Dermis blood vessel endothelial cell (primary cell): ENCODE results near the gene CIAO3. TPM values are rescaled to one million over a fixed set of nuclear protein-coding genes. Genes with fewer than 3 reads are reported as not detected.
"Not testable (repeated sequence)": the region's sequence is repeated elsewhere in the genome, so short reads cannot be mapped to it uniquely, and the experiment has no call there.

Experiments
- DNase-seq: peaks from one replicate; pipeline ENCODE4 v3.0.0; 2010
- total RNA-seq: library from RNA; depleted of rRNA; stranded (reverse); fragments of >200 nt; gene quantifications from 2 replicates; pipeline ENCODE4 v1.2.3, GENCODE V29; 2014

CIAO3 gene
- 34.6 and 42.4 TPM in 2 replicates for total RNA-seq

- DNase-seq, result peak; percentile 94
These were observed at the start of gene CIAO3 for GRCh38 chr16:740764-741505. CIAO3 (minus strand) TSS chr16:740997; CDS start chr16:740985, 12 bp downstream.

GRCh38 chr16:790086-790485 lies 49.3 kb upstream of the CIAO3 start:
- no peak for DNase-seq

- no peak for DNase-seq
These were observed 48.5 kb upstream of the CIAO3 start for GRCh38 chr16:789191-789850.

- DNase-seq, result peak; percentile 95
These were observed 47.8 kb upstream of the CIAO3 start, which contains the start of gene CHTF18 for GRCh38 chr16:788399-789126. CHTF18 (plus strand) TSS chr16:788620; CDS start chr16:788685, 65 bp downstream.

GRCh38 chr16:787978-788398 lies 47.2 kb upstream of the CIAO3 start, which contains the start of gene RPUSD1:
RPUSD1 (minus strand) TSS chr16:788381; CDS start chr16:787737, 644 bp downstream.
- DNase-seq, result no peak

- DNase-seq, result peak; percentile 15
These were observed 46.6 kb upstream of the CIAO3 start for GRCh38 chr16:787321-787966.

- DNase-seq, result peak; percentile 73
These were observed 45.1 kb upstream of the CIAO3 start for GRCh38 chr16:785563-786535.

GRCh38 chr16:784431-784830 lies 43.6 kb upstream of the CIAO3 start:
- no peak for DNase-seq

GRCh38 chr16:783404-784161 lies 42.8 kb upstream of the CIAO3 start:
- no peak for DNase-seq

GRCh38 chr16:782766-783403 lies 42.1 kb upstream of the CIAO3 start:
- DNase-seq, result no peak

- no peak for DNase-seq
These were observed 41.5 kb upstream of the CIAO3 start for GRCh38 chr16:782258-782657.

GRCh38 chr16:781346-782010 lies 40.7 kb upstream of the CIAO3 start:
- DNase-seq, result no peak

GRCh38 chr16:780296-780695 lies 39.5 kb upstream of the CIAO3 start:
- DNase-seq, result no peak

GRCh38 chr16:779561-779960 lies 38.8 kb upstream of the CIAO3 start:
- DNase-seq, result no peak

- DNase-seq, result no peak
These were observed 38.2 kb upstream of the CIAO3 start for GRCh38 chr16:778909-779527.

GRCh38 chr16:778447-778846 lies 37.6 kb upstream of the CIAO3 start:
- no peak for DNase-seq

GRCh38 chr16:777826-778225 lies 37.0 kb upstream of the CIAO3 start:
- no peak for DNase-seq

GRCh38 chr16:776824-777223 lies 36.0 kb upstream of the CIAO3 start:
- no peak for DNase-seq

- DNase-seq, result not testable (repeated sequence)
These were observed 35.5 kb upstream of the CIAO3 start for GRCh38 chr16:776298-776697.
